GM18951 (cell line): ENCODE measurements around the gene SLC25A6.
"Not testable (repeated sequence)": the region's sequence is repeated elsewhere in the genome, so short reads cannot be mapped to it uniquely, and the experiment has no call there.

Experiments
- POLR2A ChIP-seq: IDR thresholded peaks from 4 replicates; pipeline ENCODE4 v1.6.1; 2011; ENCODE audit warnings: mild to moderate bottlenecking; ENCODE audit not compliant: insufficient read length, insufficient read depth; ENCODE audit errors: extremely low read depth
- in situ Hi-C: fragments of 300-500 bp; cut with MboI; formaldehyde crosslinking; loops from one replicate; pipeline ENCODE4 v1.12.0; 2022; ENCODE audit warnings: low sequenced_read_pairs, mixed read lengths, inconsistent platforms; ENCODE audit not compliant: unreplicated experiment

The SLC25A6 gene

DNA sequence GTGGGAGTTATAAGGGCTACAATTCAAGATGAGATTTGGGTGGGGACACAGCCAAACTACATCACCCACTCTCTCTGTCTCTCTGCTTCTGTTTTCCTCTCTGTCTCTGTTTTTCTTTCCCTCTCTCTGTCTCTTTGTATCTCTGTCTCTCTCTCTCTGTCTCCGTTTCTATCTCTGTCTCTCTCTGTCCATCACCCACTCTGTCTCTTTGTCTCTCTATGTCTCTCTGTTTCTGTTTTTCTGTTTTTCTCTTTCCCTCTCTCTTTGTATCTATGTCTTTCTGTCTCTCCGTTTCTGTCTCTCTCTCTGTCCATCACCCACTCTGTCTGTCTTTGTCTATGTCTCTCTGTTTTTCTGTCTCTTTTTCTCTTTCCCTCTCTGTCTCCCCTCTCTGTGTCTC is 30.0 kb downstream of the SLC25A6 start:
- TF ChIP-seq POLR2A: no peak
- in situ Hi-C loops: no loop called here

DNA sequence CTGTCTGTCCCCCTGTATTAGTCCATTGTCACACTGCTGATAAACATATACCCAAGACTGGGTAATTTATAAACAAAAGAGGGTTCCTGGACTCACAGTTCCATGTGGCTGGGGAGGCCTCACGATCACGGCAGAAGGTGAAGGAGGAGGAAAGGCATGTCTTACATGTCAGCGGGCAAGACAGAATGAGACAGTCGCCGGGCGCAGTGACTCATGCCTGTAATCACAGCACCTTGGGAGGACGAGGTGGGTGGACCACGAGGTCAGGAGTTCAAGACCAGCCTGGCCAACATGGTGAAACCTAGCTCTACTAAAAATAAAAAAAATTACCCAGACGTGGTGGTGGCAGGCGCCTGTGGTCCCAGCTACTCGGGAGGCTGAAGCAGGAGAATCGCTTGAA is 30.6 kb downstream of the SLC25A6 start:
- in situ Hi-C loops: no loop called here
- TF ChIP-seq POLR2A: no peak

DNA sequence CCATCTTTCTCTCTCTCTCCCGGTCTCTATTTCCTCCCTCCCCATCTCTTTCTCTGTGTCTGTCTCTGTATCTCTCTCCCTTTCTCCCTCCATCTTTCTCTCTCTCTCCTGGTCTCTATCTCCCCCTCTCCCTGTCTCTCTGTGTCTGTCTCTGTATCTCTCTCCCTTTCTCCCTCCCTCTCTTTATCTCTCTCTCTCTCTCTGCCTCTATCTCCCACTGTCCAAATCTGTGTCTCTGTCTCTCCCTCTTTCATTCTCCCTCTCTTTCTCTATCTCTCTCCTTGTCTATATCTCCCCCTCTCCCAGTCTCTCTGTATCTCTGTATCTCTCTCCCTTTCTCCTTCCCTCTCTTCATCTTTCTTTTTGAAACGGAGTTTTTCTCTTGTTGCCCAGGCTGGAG is 31.7 kb downstream of the SLC25A6 start:
- in situ Hi-C loops: no loop called here
- no peak for TF ChIP-seq POLR2A

DNA sequence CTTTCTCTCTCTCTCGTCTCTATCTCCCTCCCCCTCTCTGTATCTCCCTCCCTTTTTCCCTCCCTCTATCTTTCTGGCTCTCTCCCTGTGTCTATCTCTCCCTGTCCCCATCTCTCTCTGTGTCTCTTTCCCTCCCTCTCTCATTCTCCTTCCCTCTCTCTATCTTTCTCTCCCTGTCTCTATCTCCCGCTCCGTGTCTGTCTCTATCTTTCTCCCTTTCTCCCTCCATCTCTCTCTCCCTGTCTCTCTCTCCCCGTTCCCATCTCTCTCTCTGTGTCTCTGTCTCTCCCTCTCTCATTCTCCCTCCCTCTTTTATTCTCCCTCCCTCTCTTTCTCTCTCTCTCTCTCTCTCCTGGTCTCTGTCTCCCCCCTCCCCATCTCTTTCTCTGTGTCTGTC is 32.4 kb downstream of the SLC25A6 start:
- TF ChIP-seq POLR2A: no peak
- in situ Hi-C loops: no loop called here

DNA sequence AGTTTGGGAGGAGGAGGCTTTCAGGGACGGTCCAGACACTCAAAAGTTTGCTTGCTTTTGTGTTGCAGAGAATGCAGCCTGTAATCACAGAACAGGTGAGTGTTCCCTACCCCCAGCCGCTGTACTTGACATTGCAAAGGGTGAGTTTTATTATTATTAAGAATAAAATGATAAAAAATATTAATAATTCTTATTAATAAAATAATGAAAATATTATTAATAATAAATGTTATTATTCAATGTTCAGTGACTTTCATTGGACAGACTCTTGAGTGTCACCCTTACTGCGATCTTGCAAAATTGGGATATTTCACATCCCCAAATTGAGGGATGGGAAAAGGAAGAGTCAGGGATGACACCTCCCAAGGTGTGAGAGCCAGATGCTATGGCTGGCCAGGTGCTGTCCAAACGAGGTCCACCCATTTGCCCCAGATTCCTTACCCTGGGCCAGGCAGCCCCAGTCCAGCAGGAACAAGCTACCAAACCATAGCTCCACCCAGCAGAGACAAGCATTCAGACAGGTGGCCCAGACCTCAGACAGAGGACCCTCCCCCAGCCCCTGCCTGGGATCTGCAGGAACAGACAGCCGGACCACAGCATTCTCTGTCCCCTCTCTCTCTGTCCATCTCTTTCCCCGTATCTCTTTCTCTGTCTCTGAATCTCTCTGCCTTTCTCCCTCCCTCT is 33.0 kb downstream of the SLC25A6 start:
- TF ChIP-seq POLR2A: no peak
- in situ Hi-C loops: no loop called here

DNA sequence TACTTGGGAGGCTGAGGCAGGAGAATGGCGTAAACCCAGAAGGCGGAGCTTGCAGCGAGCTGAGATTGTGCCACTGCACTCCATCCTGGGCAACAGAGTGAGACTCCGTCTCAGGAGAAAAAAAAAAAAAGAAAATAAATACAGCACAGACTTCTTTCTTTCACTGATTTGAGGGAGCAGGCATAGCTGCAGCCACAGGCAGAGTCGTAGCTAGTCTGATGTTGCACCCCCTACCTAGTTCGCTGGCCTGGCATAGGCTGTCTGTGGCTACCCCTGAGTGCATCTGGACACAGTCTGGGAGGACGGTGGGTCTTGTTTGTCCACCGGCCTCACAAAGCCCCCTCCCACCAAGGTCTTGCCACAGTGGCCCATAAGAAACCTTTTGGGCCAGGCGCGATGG is 33.9 kb downstream of the SLC25A6 start:
- in situ Hi-C loops: no loop called here
- TF ChIP-seq POLR2A: no peak

DNA sequence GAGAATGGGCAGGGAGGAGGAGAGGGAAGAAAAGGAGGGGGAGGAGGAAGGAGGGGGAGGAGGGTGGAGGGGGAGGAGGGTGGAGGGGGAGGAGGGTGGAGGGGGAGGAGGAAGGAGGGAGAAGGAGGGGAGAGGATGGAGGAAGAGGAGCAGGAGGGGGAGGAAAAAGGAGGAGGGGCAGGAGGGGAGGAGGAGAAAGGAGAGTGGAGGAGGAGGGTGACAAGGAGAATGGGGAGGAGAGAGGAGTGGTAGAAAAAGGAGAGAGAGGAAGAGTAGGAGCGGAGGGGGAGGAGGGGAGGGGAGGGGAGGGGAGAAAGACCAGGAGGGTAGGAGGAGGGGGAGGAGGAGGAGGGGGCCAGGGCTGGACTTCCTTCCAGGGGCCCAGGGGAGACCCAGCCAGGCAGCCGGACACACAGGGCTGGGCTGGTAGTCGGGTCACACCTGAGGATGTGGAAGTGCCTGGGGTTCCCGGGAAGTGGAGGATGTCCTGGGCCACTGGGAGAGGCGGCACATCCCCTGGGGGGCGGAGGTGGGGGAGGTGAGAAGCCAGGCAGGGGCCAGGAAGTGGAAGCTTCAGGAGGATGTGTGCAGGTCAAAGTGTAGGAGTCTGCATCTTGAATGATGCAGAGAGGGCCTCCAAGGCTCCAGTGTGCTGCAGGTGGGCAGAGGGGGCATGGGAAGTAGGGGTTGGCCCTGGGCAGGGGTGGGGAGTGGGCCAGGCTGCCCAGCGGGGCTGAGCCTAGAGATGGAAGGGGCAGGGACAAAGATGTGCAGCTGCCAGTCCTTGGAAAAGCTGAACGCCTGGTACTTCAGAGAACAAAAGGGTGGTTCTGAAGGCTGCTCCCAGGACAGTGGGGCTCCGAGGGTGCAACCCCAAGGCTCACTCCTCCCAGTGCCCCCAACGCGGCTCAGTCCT is 36.5 kb downstream of the SLC25A6 start:
- in situ Hi-C loops: no loop called here
- TF ChIP-seq POLR2A: no peak

DNA sequence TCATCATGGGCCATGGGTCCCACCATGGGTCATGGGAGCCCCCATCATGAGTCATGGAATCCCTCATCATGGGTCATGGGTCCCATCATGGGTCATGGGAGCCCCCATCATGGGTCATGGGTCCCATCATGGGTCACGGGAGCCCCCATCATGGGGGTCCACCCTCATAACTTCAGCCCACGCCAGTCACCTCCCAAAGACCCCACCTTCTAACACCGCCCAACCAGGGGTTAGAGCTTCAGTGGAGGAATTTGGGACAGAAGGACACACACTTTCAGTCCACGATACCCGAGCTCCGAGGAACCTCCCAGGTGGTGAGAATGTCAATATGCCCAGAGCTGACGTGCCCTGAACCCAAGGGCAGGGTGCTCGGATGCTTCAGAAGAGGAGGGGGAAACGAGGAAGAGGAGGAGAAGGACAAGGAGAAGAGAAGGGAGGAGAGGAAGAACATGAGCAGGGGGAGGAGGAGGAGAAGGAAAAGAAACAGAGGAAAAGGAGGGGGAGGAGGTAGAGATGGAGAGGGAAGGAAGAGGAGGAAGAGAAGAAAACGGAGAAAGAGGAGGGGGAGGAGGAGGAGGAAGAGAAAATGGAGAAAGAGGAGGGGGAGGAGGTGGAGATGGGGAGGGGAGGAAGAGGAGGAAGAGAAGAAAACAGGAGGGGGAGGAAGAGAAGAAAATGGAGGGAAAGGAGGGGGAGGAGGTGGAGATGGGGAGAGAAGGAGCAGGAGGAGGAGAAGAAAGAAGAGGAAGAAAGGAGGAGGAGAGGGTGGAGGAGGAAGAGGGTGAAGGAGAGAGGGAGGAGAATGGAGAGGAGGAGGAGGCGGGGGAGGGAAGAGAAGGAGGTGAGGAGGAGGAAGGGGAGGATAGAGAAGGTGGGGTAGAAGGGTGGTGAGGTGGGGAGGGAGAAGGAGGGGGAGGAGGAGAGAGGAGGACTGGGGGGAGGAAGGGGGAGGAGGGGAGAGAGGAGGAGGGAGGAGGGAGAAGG is 37.6 kb downstream of the SLC25A6 start:
- TF ChIP-seq POLR2A: no peak

DNA sequence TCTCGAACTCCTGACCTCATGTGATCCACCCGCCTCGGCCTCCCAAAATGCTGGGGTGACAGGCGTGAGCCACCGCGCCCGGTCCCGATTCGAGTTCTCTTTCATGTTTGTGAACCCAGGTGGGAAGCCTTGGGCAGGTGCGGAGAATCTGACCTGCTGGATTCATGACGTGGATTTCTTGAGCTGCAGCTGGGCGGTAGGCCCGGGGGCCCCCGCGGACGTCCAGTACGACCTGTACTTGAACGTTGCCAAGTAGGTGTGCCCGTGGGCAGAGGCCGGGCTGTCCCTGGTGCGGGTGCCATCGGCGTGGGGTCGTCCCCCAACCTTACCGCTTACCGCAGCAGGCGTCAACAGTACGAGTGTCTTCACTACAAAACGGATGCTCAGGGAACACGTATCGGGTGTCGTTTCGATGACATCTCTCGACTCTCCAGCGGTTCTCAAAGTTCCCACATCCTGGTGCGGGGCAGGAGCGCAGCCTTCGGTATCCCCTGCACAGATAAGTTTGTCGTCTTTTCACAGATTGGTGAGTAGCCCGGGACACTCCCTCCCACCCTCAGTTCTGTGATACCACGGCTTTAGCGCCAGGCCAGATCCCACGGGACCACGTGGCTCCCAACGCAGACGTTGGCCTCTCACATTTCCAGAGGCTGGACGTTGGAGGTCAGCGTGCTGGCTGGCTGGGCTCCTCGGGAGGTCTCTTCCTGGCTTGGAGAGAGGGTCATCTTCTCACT is 39.8 kb downstream of the SLC25A6 start:
- TF ChIP-seq POLR2A: no peak
- in situ Hi-C loops: no loop called here

More for the DNA sequence above, 37.6 kb downstream of the SLC25A6 start:
- in situ Hi-C loops: no loop called here

DNA sequence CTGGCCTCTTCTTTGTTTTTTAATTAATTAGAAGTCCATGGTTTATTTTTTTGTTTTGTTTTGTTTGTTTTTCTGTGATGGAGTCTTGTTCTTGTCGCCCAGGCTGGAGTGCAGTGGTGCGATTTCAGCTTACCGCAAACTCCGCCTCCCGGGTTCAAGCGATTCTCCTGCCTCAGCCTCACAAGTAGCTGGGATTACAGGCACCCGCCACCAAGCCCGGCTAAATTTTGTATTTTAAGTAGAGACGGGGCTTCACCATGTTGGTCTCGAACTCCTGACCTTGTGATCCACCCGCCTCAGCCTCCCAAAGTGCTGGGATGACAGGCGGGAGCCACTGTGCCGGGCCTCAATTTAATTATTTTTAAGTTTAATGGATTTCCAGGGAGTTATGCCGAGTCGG is 42.3 kb downstream of the SLC25A6 start:
- in situ Hi-C loops: not testable (repeated sequence)

DNA sequence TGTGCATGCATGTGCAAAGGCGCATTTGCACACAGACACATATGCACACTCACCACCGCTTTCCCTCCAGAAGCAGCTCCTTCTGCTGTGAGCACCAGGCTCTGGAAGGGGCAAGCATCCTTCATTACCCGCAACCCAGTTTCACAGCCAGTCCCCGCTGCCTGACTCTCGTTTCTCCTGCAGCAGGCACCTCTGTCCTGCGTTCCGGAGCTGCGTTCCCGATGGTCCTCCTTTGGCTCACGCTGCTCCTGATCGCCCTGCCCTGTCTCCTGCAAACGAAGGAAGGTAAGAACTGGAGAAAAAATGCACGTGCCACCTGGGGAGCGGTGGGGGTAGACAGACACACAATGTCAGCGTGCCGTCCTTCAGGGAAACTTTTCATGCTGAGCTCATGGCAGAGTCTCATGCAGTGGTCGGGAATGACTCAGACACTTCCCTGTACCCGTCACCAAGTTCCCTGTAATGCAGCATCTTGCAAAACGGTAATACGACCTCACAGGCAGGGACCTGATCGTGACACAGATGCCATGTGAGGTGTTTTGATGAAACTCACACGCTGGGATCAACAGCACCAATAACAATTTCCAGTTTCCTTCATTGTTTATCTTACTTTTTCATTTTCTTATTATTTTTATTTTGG is 50.2 kb downstream of the SLC25A6 start:
- TF ChIP-seq POLR2A: no peak
- in situ Hi-C loops: no loop called here
